HG02973 (cell line): ENCODE results near the gene CCDC136.

ENCODE experiments used
- ATAC-seq: cut with Tn5 transposase; IDR thresholded peaks from one replicate; pipeline ENCODE4 v1.9.1; 2021; ENCODE audit warnings: moderate library complexity; ENCODE audit not compliant: unreplicated experiment

CCDC136 gene

DNA sequence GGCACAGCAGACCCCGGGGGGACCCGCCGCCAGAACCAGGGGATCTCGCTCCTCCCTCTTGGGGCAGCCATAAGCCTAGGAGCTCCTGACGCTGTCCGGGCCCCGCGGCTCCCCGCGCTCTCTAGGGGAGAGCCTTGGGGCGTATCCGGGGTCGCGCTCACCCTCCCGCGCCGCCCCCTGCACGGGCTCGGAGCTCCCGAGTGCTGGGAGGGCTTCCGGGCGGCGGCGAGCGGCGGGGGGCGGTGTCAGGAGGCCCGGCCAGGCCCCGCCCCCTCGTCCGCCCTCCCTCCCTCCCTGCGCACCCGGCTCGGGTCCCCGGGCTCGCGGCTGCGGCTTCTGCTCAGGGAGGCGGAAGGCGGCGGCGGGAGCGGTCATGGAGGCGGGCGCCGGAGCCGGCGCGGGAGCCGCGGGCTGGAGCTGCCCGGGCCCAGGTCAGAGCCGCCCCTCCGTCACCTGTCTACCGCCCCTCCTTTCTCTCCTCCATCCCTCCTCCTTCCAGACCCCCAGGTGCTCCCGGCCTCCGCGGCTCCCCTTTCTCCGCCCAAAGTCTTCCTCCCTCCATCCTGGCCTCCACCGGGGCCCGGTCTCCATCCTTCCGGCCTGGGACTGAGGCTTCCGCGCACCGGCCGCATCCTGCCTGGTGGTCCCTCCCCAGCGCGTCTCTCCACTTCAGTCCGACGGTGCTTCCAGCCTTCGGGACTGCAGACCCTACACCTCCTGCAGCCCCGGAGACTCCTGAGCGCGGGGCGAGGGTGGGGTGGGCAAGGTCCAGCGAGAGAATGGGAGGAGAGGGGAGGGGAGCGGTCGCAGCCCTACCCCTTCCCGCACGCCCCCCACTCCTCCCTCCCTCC is at the start of gene CCDC136:
Gene CCDC136 (plus strand): TSS at position 848 of the 851 bp plus-strand sequence. CDS start 444 bp downstream, outside the sequence.
- peak; percentile 79 for ATAC-seq

DNA sequence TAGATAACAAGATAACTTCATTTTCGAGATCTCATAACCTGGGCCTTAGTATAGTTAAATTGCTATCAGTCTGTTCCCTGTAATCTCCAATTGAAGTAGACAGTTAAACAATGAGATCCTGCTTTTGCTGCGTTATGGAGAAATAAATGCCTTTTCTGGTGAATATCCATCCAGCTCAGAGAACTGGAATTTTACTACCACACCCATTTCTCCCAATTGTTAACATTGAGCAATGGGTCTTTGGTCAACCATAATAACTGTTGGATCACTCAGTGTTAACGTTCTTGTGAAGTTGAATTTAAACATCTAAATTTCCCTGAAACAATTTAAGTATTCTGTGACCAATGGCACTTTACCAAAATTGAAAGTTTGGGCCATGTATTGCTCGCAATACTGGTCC is 49.6 kb upstream of the CCDC136 start:
- ATAC-seq = no peak

DNA sequence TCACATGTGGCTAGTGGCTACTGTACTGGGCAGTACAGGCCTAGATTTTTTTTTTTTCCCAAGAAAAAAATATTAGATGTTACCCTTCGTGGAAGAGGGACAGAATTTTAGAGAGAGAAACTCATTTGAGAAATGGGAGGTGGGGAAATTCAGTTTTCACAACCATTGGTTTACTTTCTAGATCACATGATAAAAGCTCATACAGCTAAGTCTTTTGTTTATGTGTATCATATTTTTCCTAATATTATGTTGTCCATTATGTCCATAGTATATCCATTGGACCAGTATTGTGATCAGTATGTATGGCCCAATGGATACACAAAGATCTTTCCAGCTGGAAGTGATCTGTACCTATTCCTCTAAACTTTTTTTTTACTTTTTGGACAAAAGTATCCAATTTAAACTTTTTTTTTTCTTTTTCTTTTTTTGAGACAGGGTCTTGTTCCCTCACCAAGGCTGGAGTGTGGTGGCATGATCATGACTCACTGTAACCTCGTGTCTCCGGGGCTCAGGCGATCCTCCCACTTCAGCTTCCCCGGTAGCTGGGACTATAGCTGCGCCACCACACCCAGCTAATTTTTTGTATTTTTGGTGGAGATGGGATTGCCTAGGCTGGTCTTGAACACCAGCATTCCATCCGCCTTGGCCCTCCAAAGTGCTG is 48.5 kb upstream of the CCDC136 start:
- ATAC-seq = no peak

DNA sequence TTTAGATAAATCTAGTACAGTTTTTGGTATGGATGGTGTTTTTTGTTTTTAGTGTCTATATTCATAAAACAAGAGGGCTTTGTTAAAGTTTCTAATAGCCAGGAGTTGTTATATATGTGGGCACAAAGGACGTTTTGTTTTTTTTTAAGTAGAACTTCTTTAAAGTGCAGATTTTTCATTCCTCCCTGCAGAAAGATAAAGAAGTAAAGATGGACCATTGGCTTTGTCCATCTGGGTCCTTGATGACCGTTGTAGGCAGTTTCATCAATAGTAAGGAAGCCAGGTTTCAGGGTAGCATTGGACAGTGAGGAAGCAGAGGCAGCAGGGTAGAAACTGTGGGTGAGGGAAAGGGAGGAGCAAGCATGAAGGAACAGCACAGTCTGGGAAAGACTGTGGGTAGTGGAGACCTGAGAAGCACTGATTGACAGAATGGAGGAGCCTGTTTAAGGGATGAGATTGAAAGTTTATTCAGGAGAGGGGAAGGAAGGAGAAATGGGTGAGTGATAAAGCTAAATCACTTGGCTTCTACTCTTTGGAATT is 47.3 kb upstream of the CCDC136 start:
- no peak for ATAC-seq

DNA sequence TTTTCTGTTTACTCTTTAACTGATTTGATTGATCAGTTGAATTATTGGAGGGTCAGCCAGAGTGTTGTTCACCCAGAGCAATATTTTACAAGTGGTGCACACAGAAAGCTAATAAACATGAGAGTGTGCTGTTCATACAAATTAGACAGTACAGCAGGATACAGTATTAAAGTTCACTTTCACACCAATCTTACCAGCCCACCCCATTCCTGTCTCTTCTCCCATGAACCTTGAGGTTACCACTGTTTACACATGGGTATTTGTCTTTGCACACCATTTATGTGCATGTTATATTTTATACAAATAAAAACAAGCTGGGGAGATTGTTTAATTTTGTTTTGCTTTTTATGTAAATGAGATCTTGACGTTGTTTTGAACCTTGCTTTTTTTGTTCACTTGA is 46.1 kb upstream of the CCDC136 start:
- no peak for ATAC-seq

DNA sequence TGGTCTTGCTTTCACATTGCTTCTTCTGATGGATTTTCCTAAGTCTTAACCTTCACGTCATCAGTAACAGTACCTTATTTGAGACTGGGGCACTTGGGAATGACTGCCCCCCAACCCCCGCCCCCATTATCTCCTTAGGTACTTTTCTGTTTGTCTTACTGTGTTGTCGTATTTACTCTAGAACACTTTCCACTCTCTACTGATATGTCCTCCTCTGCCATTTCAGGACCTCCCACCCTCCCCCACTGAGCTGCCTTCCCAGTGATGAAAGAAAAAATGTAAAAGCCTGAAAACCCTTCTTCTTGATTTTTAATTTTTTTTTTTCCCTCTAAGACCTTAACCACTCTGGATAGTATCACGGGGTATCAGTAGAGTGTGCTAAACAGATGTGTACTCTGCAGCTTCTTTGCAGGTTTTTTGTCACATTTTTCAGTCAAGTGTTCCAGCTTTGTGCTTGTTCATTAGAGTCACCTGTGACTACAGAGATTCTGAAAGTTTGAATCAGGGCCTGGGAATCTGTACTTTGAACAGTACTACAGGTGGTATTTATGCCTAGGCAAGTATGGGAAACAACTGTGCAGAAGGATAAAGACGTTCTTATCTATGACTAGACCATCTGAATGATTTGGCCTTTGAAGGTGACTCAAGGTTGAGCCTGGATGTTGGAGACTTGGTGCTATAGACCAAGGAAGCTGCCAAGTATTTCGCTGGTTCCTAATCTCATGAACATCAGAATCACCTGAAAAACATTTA is 44.3 kb upstream of the CCDC136 start:
- no peak for ATAC-seq

DNA sequence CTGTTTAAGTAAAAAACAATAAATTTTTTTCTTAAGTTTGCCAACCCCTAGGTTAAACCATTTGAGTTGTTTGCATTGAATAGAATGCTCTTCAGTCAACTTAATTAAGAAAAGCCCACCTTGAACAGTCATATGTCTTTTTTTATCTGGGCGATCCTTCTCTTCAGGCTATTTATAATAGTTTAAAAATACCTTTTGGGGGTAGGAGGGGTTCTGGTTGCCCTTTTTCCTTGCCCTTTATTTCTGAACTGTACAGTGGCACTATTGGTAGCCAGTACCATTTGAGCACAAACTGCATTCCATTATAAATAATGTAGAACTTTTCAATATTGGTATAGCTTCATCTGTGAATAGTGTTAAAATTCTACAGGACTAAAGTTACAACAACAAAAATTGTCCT is 39.5 kb upstream of the CCDC136 start:
- no peak for ATAC-seq

DNA sequence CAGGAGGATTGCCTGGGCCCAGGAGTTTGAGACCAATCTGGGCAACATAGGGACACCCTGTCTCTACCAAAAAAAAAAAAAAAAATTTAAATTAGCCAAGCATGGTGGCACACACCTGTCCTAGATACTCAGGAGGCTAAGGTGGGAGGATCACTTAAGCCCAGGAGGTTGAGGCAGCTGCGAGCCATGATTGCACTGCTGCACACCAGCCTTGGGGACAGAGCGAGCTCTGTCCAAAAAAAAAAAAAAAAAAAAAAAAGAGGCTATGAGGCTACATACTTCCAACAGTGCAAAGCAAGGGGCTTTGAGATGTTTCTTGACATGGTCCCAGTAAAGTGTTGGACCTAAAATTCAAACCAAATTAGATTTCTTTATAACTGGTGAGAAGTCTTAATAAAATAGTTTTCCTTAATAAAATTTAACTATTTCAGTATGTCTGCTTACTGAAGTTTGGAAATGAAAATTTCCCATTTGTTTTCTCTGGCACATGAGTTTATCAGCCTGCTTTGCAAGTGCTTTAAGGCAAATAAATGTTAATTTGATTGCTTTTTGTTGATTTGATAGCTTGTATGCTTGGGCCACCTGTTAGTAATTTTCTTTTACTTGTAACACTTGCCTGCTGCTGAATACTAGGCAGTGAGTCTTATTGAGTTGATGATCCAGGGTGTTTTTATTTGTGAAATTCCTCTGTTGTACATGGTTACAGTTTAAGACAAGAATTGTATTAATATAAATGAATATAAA is 36.5 kb upstream of the CCDC136 start:
- no peak for ATAC-seq

DNA sequence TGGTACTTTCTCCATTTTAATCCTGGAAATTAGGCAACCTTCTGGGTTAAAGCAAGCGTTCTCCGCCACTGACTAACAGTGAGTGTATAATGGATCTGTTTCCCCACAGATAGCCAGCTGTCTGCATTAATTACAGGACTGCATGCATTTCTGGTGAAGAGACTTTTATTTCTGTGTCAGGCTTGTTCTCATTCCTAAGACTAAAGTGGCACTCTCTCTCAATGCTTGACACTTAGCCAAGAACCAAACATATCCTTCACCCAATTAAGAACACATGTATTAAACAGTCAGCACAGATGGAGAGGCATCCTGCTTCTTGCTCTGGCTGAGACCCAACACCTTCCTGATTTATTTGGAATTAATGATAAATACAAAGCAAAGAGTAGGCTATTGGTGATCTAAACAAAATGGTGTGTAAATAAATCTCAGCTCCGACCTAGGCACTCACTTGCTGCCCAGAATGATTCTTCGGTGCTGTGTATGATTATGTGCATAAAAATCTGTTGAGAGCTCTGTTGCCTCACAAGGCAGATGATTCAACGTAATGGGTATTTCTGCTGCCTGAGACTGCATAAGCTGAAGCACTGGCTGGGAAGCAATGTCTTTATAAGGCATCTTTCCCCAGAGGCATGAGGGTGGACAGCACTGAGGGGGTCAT is 35.8 kb upstream of the CCDC136 start:
- no peak for ATAC-seq

DNA sequence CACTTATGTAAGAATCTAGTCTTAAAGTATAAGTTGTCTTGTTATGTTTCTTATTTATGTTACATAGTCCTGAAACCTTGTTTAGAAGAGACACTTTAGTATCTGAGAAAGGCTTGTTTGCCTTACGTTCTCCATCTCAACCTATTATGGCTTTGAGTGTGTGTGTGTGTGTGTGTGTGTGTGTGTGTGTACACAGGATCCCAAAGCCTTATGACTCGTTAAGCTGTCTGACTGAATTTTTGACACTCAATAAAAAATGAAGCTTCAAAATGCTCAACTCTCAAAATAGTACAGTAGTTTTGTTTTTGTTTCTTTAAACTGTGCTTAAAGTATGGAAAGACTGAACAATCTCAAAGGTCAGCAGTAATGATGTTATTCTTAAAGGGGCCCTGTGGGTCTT is 34.6 kb upstream of the CCDC136 start:
- no peak for ATAC-seq

DNA sequence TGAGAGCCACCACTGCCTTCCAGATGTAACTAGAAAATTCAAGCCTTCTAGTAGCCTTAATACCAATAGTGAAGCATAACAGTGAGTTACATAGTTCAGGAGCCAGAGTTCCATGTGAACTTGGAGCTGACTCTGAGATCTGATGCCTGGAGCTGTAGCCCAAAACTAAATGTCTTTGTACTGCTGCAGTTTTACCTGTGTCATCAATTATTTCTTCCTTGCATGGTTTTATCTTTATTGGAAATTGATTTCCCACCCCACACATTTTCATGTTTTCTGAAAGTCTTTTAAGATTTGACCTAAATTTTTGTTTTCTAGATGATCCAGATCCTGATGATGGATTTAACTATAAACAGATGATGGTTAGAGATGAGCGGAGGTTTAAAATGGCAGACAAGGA is 33.2 kb upstream of the CCDC136 start:
- ATAC-seq = no peak

DNA sequence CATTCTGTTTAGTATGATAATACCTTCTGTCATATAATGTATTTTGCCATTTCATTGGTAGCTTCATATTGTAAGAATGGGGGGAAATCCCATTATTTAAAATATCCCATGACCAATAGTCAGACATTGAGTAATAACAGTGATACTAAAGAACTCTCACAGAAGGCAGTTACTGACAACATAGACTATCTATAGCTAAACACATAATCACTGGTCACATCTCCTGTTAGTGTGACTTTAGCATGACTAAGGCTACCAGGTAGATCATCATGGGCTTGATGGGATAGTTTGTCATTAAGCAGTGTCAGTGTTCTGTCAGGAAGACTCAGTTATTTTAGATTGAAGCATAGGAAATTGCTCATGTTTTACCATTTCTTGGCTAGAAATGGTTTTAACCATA is 32.5 kb upstream of the CCDC136 start:
- no peak for ATAC-seq

DNA sequence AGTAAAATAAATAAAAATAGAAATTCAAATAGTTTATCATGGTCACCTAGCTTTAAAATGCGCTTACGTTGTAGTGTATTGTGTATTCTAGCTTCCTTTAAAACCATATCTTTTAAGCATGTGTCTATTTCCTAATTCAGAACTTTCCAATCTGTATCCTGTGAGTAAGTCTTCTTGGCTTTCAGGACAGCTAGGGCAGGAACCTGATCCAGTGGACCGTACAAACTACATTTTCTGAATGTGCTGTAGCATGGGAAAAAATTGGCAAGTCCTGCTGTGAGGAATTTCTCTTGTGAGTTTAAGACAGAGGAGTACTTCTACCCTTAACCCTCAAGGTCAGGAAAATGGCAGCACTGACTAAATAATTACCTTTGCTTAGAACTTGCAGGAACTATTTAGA is 28.2 kb upstream of the CCDC136 start:
- no peak for ATAC-seq

DNA sequence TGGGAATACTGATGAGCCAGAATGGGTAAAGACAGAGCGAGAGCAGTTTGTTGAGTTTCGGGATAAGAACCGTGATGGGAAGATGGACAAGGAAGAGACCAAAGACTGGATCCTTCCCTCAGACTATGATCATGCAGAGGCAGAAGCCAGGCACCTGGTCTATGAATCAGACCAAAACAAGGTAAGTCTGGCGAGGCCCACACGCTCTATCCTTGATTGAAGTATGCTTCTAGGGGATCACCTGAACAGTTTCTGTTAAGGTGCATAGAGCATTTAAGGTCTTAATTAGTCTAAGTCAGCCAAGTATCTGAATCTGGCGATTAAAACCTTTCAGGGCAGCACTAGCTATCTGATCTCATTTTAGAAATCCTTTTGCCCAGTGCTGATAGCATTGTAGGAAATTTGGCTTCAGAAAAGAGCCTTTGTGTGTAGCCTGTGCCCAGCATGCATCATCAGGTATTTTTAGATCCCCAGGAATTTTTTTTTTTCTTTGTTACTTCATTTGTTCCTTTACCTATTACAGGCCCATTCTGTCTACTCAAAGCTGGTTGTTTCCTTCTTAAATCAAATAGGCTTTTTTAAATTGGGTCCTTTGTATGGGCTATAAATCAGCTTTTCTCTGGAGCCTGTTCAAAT is 24.2 kb upstream of the CCDC136 start:
- ATAC-seq = no peak

DNA sequence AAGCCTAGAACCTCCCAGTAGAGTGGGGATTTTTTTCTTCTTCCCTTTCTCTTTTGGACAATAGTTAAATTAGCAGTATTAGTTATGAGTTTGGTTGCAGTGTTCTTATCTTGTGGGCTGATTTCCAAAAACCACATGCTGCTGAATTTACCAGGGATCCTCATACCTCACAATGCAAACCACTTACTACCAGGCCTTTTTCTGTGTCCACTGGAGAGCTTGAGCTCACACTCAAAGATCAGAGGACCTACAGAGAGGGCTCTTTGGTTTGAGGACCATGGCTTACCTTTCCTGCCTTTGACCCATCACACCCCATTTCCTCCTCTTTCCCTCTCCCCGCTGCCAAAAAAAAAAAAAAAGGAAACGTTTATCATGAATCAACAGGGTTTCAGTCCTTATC is 21.5 kb upstream of the CCDC136 start:
- ATAC-seq = no peak

DNA sequence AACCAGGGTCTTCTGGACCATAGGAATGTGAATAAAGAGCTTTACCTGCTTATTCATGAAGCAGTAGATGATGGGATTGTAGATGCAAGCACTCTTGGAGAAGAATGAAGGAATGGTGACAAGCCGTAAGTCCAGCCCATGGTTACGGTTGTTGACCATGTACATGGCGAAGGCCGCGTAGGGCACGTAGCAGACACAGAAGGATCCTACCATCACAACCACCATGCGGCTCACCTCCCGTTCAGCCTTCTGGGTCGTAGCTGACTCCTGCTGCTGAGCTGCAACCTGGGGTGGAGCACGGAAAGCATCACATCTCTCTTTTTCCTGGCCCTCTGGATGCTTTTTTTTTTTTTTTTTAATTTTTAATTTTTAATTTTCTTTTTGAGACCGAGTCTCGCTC is 18.2 kb upstream of the CCDC136 start:
- ATAC-seq = no peak

DNA sequence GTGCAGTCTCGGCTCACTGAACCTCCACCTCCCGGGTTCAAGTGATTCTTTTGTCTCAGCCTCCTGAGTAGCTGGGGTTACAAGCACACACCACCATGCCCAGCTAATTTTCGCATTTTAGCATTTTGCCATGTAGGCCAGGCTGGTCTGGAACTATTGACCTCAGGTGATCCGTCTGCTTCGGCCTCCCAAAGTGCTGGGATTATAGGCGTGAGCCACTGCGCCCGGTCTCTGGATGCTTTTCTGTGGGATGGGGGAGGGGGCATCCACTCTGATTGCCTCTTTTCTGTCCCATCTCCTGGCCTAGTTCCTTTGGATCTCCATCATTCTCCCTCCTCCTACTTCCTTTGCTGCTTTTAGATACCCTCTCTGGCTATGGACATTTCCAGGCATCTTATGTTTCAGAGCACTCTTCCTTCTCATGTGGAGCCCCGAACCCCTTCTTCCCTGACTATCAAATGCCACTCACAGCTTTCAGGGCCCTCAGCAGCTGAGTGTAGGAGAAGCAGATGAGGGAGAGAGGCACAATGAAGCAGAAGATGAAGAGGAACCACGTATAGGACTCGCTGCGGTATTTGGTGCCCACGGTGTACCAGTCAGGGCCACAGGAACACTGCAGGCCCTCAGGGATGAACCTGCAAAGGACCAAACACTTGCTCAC is 17.6 kb upstream of the CCDC136 start:
- ATAC-seq = no peak

DNA sequence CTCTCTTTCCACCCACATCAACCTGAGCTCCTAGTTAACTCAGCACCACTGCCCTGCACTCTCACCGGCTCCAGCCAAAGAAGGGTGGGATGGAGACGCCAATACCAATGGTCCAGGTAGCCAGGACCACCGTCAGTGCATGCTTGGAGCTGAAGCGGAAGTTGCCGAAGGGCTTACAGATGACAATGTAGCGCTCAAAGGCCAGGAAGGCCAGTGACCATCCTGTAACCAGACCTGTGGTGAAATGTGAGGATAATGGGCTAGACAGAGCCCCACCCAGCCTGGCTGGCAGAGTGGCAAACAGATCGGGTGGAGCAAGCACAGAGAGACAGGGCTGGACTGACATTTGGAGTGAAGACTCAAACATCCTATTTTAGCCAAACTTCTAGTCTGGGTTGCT is 16.8 kb upstream of the CCDC136 start:
- ATAC-seq = no peak

DNA sequence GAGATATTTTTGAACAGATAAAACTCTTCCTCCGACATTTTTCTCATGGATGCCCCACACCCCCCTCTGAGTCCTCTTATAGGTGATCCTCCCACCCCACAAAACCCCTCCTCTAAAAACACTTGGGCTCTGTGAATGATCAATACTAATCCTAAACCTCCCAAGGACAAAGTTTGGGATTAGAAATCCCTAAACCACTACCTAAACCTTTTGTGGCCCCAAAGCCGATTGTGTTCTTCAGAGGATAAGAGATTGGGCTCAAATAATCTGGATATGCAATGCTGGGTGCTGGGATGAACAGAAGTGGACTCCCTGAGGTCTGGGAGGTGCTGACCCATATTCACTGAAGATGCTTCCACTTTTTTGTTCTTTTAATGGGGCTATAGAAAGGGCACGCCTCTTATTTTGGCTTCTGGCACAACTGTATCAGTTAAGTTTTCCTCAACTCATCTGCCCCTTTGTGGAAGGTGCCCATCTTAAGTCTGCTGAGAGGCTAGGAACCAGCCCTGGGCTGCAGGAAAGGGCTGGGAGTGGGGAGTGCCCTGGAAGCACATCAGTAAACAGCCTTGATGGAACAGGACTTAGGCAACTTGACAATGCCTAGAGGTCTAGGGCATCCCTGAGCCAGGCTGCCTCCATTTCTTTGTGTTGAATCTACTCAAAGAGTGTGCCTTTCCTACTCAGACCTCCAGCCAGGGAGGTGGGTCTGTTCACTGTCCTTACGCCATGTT is 15.9 kb upstream of the CCDC136 start, which contains the start of gene OPN1SW:
Gene OPN1SW (minus strand): TSS at position 51 of the 731 bp plus-strand sequence. CDS start 13 bp downstream, at position 38.
- no peak for ATAC-seq
